GM15510 (cell line): ENCODE measurements around the gene OLAH.

Source experiments
- POLR2A ChIP-seq: IDR thresholded peaks from 3 replicates; pipeline ENCODE4 v1.6.1; 2011; ENCODE audit warnings: borderline replicate concordance; ENCODE audit not compliant: insufficient read length; ENCODE audit errors: extremely low read depth

OLAH gene

DNA sequence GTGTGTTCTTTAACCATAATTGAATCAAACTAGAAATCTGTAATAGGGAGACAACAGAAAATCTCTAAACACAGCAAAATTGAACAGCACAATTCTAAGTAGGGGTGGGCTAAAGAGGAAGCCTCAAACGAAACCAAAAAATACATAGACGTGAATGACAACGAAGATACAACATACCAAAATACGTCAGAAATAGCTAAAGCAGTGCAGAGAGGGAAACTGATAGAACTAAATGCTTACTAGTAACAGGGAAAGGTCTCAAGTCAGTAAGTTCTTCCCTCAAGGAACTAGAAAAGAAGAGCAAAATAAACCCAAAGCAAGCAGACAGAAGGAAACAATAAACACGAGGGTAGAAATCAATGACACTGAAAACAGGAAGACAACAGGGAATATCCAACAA is 72.5 kb downstream of the OLAH start:
- TF ChIP-seq POLR2A: no peak

DNA sequence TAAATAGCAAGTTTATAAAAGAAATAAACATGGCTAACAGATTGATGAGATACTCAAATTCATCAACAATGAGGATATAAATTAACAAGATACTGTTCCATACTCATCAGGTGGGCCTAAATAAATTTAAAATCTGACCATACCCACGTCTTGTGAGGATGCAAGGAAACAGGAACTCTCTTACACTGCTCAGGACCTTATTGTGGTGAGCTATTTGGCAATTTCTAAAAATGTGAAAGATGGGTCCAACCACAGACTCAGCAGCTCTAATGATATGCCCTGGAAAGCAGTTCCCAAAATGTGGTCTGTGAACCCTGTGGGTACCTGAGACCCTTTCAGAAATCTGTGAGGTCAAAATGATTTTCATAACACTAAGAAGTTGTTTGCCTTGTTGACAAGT is 74.9 kb downstream of the OLAH start:
- no peak for TF ChIP-seq POLR2A

DNA sequence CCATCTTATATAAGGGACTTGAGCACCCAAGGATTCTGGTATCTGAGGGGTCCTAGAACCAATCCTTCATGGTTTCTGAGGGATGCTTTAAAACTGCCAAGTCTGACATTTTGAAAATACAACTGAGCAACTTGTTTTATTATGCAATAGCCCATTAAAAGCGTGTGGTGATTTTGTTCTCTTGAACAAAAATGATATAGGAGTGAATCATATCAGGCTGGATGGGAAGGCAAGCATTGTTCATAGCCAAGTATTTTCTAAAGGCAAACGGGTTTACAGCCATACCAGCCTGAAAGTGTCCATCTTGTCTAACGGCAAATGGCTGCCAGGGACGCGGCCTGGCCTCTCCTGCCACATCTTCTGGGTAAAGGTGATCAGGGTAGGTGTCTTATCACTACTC is 76.8 kb downstream of the OLAH start:
- TF ChIP-seq POLR2A: no peak

DNA sequence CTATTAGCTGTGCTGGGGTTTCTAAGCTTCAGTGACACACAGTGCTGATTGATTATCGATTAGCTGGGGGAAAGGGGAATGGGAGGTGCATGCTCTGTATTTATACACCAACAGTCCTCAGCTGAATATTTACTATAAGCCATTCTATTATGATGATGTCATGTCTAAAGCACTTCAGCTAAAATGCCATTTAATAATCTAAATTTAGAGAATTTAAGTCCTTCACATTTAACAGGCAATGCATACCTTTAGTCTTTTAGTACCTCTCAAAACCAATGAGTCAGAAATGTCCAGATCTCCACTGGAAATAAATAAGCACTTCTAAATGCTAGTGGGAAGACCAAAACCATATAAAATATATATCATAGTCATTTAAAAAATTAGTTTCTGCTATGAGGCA is 78.0 kb downstream of the OLAH start:
- no peak for TF ChIP-seq POLR2A

DNA sequence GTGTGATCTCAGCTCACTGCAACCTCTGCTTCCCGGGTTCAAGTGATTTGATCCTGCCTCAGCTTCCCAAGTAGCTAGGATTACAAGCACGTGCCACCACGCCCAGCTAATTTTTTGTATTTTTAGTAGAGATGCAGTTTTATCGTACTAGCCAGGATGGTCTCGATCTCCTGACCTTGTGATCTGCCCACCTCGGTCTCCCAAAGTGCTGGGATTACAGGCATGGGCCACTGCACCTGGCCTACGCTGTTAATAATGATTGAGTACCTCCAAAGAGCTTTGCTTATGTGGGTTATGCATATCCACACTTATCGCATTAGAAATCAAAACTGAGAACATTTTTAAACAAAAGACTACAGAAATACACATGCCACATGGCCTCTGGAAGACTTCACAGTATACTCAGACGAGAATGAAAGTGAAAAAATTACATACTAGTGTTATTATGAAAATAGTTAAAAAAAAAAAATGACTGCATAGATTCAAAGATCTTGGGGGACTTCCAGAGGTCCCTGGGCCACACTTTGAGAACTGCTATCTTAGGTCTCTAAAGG is 78.8 kb downstream of the OLAH start:
- TF ChIP-seq POLR2A: no peak
